A549 (cell line): ENCODE results near the gene TPRX1. TPM values are rescaled to one million over a fixed set of nuclear protein-coding genes. Genes with fewer than 3 reads are reported as not detected.

ENCODE experiments used
- ATAC-seq, 2 experiments: fragments of 200-7000 bp in 1 of 2; fragments of >200 bp in 1 of 2; cut with Nextera tagmentation in 1 of 2; cut with Tn5 transposase in 1 of 2; 3 replicates each; pipeline versions ENCODE4 v1.8.0 to v1.9.1; 2018 to 2020; ENCODE audit warnings: mild to moderate bottlenecking in 1 of 2, moderate library complexity in 1 of 2
- CTCF ChIA-PET: fragments of 300-600 bp; sonication (Branson Sonifier 250); formaldehyde crosslinking; extraction: SDS; loops from one replicate; lab custom pipeline; 2021; ENCODE audit warnings: antibody characterized with exemption, inconsistent platforms; lab: Yijun Ruan, JAX
- POLR2A ChIA-PET: fragments of 350-600 bp; formaldehyde crosslinking; extraction: SDS; loops from one replicate; lab custom pipeline; 2021; ENCODE audit warnings: antibody characterized with exemption, inconsistent platforms; lab: Yijun Ruan, JAX
- DNase-seq, 2 experiments: peaks; one replicate each; pipeline versions ENCODE4 v3.0.0 to v3.0.0-alpha.2; 2011 to 2016; ENCODE audit warnings: low read depth in 1 of 2, low spot score in 1 of 2
- FAIRE-seq: peaks from 2 replicates; lab custom pipeline; 2011; peaks lifted over from hg19 to GRCh38; lab: Jason Lieb, UNC
- H3K27ac ChIP-seq, 2 experiments: fragments of >200 bp; sonication (Bioruptor Twin); formaldehyde crosslinking; 3 replicates each; pipeline ENCODE4 v1.5.1; 2016 to 2017
- H3K4me1 ChIP-seq: fragments of >200 bp; sonication (Bioruptor Twin); formaldehyde crosslinking; 3 replicates; pipeline ENCODE4 v1.6.1; 2016
- H3K4me2 ChIP-seq: fragments of >200 bp; sonication (Bioruptor Twin); formaldehyde crosslinking; 3 replicates; pipeline ENCODE4 v1.6.1; 2016
- H3K4me3 ChIP-seq: fragments of >200 bp; sonication (Bioruptor Twin); formaldehyde crosslinking; 3 replicates; pipeline ENCODE4 v1.5.1; 2016
- H3K9me3 ChIP-seq: fragments of >200 bp; sonication (Bioruptor Twin); formaldehyde crosslinking; 3 replicates; pipeline ENCODE4 v1.6.1; 2016
- ATOH8 ChIP-seq: fragments of 250-450 bp; sonication (Bioruptor Pico); IDR thresholded peaks from 2 replicates; pipeline ENCODE4 v1.5.0; 2020; ENCODE audit warnings: low read depth, mild to moderate bottlenecking, moderate library complexity
- BCL3 ChIP-seq: fragments of >200 bp; sonication (Bioruptor Twin); formaldehyde crosslinking; IDR thresholded peaks from 3 replicates; pipeline ENCODE4 v1.6.1; 2016
- BHLHE40 ChIP-seq: IDR thresholded peaks from 2 replicates; pipeline ENCODE4 v1.6.1; 2012; ENCODE audit warnings: low read depth, low read length, inconsistent platforms
- CBX2 ChIP-seq: fragments of 200-600 bp; sonication (generic); IDR thresholded peaks from 2 replicates; pipeline ENCODE4 v1.6.1; 2016; ENCODE audit warnings: low read depth, mild to moderate bottlenecking, borderline replicate concordance
- CHD2 ChIP-seq: fragments of 150-350 bp; IDR thresholded peaks from 2 replicates; pipeline ENCODE4 v1.6.1; 2014; ENCODE audit warnings: low read length; ENCODE audit not compliant: partially characterized antibody
- CHD4 ChIP-seq: fragments of 200-600 bp; sonication (generic); IDR thresholded peaks from 2 replicates; pipeline ENCODE4 v1.6.1; 2016; ENCODE audit warnings: antibody characterized with exemption, mild to moderate bottlenecking, borderline replicate concordance
- CTCF ChIP-seq: fragments of >200 bp; sonication (Bioruptor Twin); formaldehyde crosslinking; IDR thresholded peaks from 3 replicates; pipeline ENCODE4 v1.5.1; 2016
- EHMT2 ChIP-seq: fragments of 200-600 bp; sonication (generic); IDR thresholded peaks from 2 replicates; pipeline ENCODE4 v1.6.1; 2016; ENCODE audit warnings: antibody characterized with exemption, low read depth, mild to moderate bottlenecking, moderate library complexity
- ELK1 ChIP-seq: fragments of 150-350 bp; IDR thresholded peaks from 2 replicates; pipeline ENCODE4 v1.6.1; 2014; ENCODE audit warnings: low read depth, mild to moderate bottlenecking, low read length
- FOSB ChIP-seq: fragments of 250-450 bp; sonication (Bioruptor Pico); IDR thresholded peaks from 2 replicates; pipeline ENCODE4 v1.5.0; 2020; ENCODE audit warnings: mild to moderate bottlenecking, moderate library complexity
- FOSL2 ChIP-seq, 2 experiments: fragments of 450-650 bp in 1 of 2; fragments of >200 bp in 1 of 2; sonication (Bioruptor Twin) in 1 of 2; formaldehyde crosslinking; IDR thresholded peaks; 2 replicates each; pipeline versions ENCODE4 v1.5.0 to v1.6.1; 2016 to 2020; ENCODE audit warnings: mild to moderate bottlenecking in 1 of 2, moderate library complexity in 1 of 2
- GATA3 ChIP-seq: IDR thresholded peaks from 2 replicates; pipeline ENCODE4 v1.6.1; 2012; ENCODE audit warnings: borderline replicate concordance
- HOXB5 ChIP-seq: fragments of 250-450 bp; sonication (Bioruptor Pico); IDR thresholded peaks from 2 replicates; pipeline ENCODE4 v1.5.0; 2020; ENCODE audit warnings: mild to moderate bottlenecking, moderate library complexity
- KDM5A ChIP-seq: fragments of 200-600 bp; sonication (generic); IDR thresholded peaks from 2 replicates; pipeline ENCODE4 v1.6.1; 2016; ENCODE audit warnings: antibody characterized with exemption, mild to moderate bottlenecking
- MAZ ChIP-seq: fragments of 150-350 bp; IDR thresholded peaks from 2 replicates; pipeline ENCODE4 v1.6.1; 2014; ENCODE audit warnings: antibody characterized with exemption, low read depth, low read length, borderline replicate concordance
- NFE2L2 ChIP-seq: fragments of 150-350 bp; conservative IDR thresholded peaks from 2 replicates; pipeline ENCODE4 v1.6.1; 2014; ENCODE audit warnings: low read length
- PHF8 ChIP-seq: fragments of 200-600 bp; sonication (generic); IDR thresholded peaks from 2 replicates; pipeline ENCODE4 v1.6.1; 2016; ENCODE audit warnings: low read depth, mild to moderate bottlenecking, antibody characterized with exemption, moderate library complexity, borderline replicate concordance
- RARB ChIP-seq: fragments of 250-450 bp; sonication (Bioruptor Pico); IDR thresholded peaks from 2 replicates; pipeline ENCODE4 v1.8.0; 2021; ENCODE audit warnings: mild to moderate bottlenecking, moderate library complexity
- RCOR1 ChIP-seq: fragments of 150-350 bp; IDR thresholded peaks from 2 replicates; pipeline ENCODE4 v1.6.1; 2014; ENCODE audit warnings: antibody characterized with exemption, low read length, low read depth
- SMC3 ChIP-seq: fragments of >200 bp; sonication (Bioruptor Twin); formaldehyde crosslinking; IDR thresholded peaks from 3 replicates; pipeline ENCODE4 v1.6.1; 2018; ENCODE audit warnings: inconsistent platforms
- SREBF2 ChIP-seq: fragments of 450-650 bp; IDR thresholded peaks from 2 replicates; pipeline ENCODE4 v1.6.1; 2014; ENCODE audit warnings: mild to moderate bottlenecking, moderate library complexity
- ZNF302 ChIP-seq: fragments of 250-450 bp; sonication (Bioruptor Pico); IDR thresholded peaks from 2 replicates; pipeline ENCODE4 v1.9.0; 2021; ENCODE audit warnings: inconsistent platforms, mild to moderate bottlenecking, moderate library complexity
- WGBS: methylation state at CpG from one replicate; pipeline ENCODE4 v1.1.6; 2017; ENCODE audit errors: missing lambda C conversion rate; 5-methylcytosine and 5-hydroxymethylcytosine counted together
- polyA plus RNA-seq, 4 experiments: library from polyadenylated mRNA; depleted of rRNA in 3 of 4; stranded (reverse); fragments of >200 nt; fragmentation: RNase III in 1 of 4; extraction: RNeasy Plus Mini Kit Qiagen cat#74134 plus additional on column Dnase treatment in 1 of 4; gene quantifications; 2 replicates in 3 of 4; 3 replicates in 1 of 4; pipeline ENCODE4 v1.2.3, GENCODE V29; 2011 to 2017

Gene TPRX1
- polyA plus RNA-seq, 2 of the 4 experiments (the other 2 are of a cell fraction) = not detected

GRCh38 chr19:47839411-47839810 is 35.1 kb upstream of the TPRX1 start:
- POLR2A ChIA-PET = no interaction called here
- Histone ChIP-seq H3K4me2 (no peak overlapping the region), H3K9me3 (no peaks in the 10 kb centered on the region), H3K27ac (no peak overlapping the region), H3K4me1 (no peaks in the 10 kb centered on the region), H3K4me3 (no peak overlapping the region)
- TF ChIP-seq NFE2L2 (no peak), RARB (CRISPR knock-in tag) (no peak), CBX2 (no peak), KDM5A (no peak), GATA3 (no peak), CTCF (no peak), ELK1 (no peak), BCL3 (no peak), SREBF2 (no peak), SMC3 (no peak), EHMT2 (no peak), ATOH8 (CRISPR knock-in tag) (no peak), PHF8 (no peak), BHLHE40 (no peak), RCOR1 (no peak), HOXB5 (CRISPR knock-in tag) (no peak), ZNF302 (CRISPR knock-in tag) (no peak)
- 71% methylated on average over 16 of the region's 16 CpGs for WGBS
- CTCF ChIA-PET = interaction anchor here (1.0 to 22.4 kb wide), 7 partner anchors 10 to 403 kb away, joined by 3 to 330 read pairs (median 4); no protein-coding TSS in a partner anchor
- ATAC-seq (no peak), DNase-seq (no peak), FAIRE-seq (no peak)

- no peak for FAIRE-seq
- no peak overlapping the region for H3K27ac ChIP-seq
- ChIA-PET CTCF (interaction anchor here (1.1 to 1.7 kb wide), 5 partner anchors 10 to 27 kb away, joined by 3 to 6 read pairs (median 5); no protein-coding TSS in a partner anchor), POLR2A (no interaction called here)
- H3K9me3 ChIP-seq = no peaks in the 10 kb centered on the region
- ATAC-seq = no peak
- no peaks in the 10 kb centered on the region for H3K4me1 ChIP-seq
- H3K4me3 ChIP-seq = no peak overlapping the region
- no peak for DNase-seq
- WGBS = 56% methylated on average over 8 of the region's 8 CpGs
- no peak overlapping the region for H3K4me2 ChIP-seq
- no peak for TF ChIP-seq CHD4
- no peak for TF ChIP-seq CHD2
- TF ChIP-seq FOSB (CRISPR knock-in tag) = no peak
- TF ChIP-seq MAZ = no peak
- no peak for TF ChIP-seq RARB (CRISPR knock-in tag)
- TF ChIP-seq ATOH8 (CRISPR knock-in tag) = no peak
- TF ChIP-seq FOSL2 (IDR thresholded peaks at IDR 0.05) = no peak
- TF ChIP-seq FOSL2 (CRISPR knock-in tag; IDR thresholded peaks at IDR 0.05) = no peak
- no peak for TF ChIP-seq SREBF2
Observed at GRCh38 chr19:47836038-47836437, 31.7 kb upstream of the TPRX1 start.
